Calu3 (cell line): ENCODE data around the gene PBX1. TPM values are rescaled to one million over a fixed set of nuclear protein-coding genes. Genes with fewer than 3 reads are reported as not detected.
A peak's percentile ranks its signal among the peaks of the same experiment; 100 is the strongest.

ENCODE experiments used
- BruUV-seq: library from RNA; stranded (reverse); fragments of 400-500 nt; replicated peaks from 2 replicates; lab custom pipeline; 2021; lab: Mats Ljungman, UMichigan
- CTCF ChIA-PET: fragments of 300-600 bp; sonication (Branson Sonifier 250); formaldehyde crosslinking; loops from one replicate; lab custom pipeline; 2022; ENCODE audit warnings: antibody characterized with exemption; lab: Charles Lee
- DNase-seq: peaks from one replicate; pipeline ENCODE4 v3.0.0; 2022
- H3K27ac Mint-ChIP-seq: one replicate; pipeline ENCODE4 v1.8.0; 2022; ENCODE audit warnings: mixed read lengths; ENCODE audit not compliant: unreplicated experiment
- H3K27me3 Mint-ChIP-seq: one replicate; pipeline ENCODE4 v1.8.0; 2022; ENCODE audit warnings: mixed read lengths; ENCODE audit not compliant: unreplicated experiment
- H3K36me3 Mint-ChIP-seq: one replicate; pipeline ENCODE4 v1.8.0; 2022; ENCODE audit warnings: mild to moderate bottlenecking, moderate library complexity, mixed read lengths; ENCODE audit not compliant: insufficient read depth, unreplicated experiment
- H3K4me1 Mint-ChIP-seq: one replicate; pipeline ENCODE4 v1.8.0; 2022; ENCODE audit warnings: mild to moderate bottlenecking, low read depth, mixed read lengths; ENCODE audit not compliant: unreplicated experiment
- H3K4me3 Mint-ChIP-seq: one replicate; pipeline ENCODE4 v1.8.0; 2022; ENCODE audit warnings: mild to moderate bottlenecking, low read depth, moderate library complexity, mixed read lengths; ENCODE audit not compliant: unreplicated experiment
- H3K9me3 Mint-ChIP-seq: one replicate; pipeline ENCODE4 v1.8.0; 2022; ENCODE audit warnings: low read depth, mixed read lengths; ENCODE audit not compliant: unreplicated experiment
- CTCF ChIP-seq: fragments of 200-600 bp; IDR thresholded peaks from one replicate; pipeline ENCODE4 v1.8.0; 2022; ENCODE audit warnings: antibody characterized with exemption; ENCODE audit not compliant: unreplicated experiment
- intact Hi-C: fragments of 100-400 bp; cut with micrococcal nuclease; formaldehyde crosslinking; loops from one replicate; pipeline ENCODE4 v1.10.0; 2022; ENCODE audit not compliant: unreplicated experiment
- total RNA-seq: library from RNA; stranded (reverse); gene quantifications from 2 replicates; pipeline ENCODE4 v1.2.3, GENCODE V29; 2022

The PBX1 gene
- total RNA-seq, 1 experiment from 2014 or later: 22.5 TPM

DNA sequence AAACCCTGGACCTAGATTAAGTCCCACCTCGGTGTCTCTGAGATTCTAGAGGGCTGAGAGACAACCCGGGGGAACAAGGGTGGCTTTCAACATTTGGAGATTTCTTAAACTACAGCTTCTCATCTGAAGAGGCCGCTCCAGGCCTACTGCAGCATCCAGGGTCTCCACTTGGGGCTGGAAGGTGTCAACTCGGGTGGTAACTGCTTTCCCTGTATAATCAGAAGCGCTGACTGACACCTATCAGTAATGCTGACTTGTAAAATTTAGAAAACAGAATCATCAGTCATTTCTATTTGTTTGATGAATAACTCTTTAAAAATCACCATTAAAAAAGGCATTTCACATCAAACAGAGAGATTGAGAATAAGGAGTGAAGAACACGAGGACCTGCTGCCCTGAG is 226.0 kb downstream of the PBX1 start:
- TF ChIP-seq CTCF: no peak
- DNase-seq: no peak
- no peak overlapping the region for H3K4me3 Mint-ChIP-seq
- H3K27me3 Mint-ChIP-seq: no peaks in the 10 kb centered on the region
- BruUV-seq: no TSS peak
- peaks cover 28% of the 10 kb centered on the region for H3K4me1 Mint-ChIP-seq
- H3K36me3 Mint-ChIP-seq: no peaks in the 10 kb centered on the region
- H3K9me3 Mint-ChIP-seq: no peaks in the 10 kb centered on the region
- CTCF ChIA-PET: no interaction called here
- intact Hi-C loops: loop anchor here (5.0 to 10.0 kb wide), 6 partner anchors 123 to 1370 kb away; no protein-coding TSS in a partner anchor
- H3K27ac Mint-ChIP-seq: no peak overlapping the region

GRCh38 chr1:164785841-164786534 is 227.0 kb downstream of the PBX1 start:
- H3K4me3 Mint-ChIP-seq: no peak overlapping the region
- BruUV-seq: no TSS peak
- no peaks in the 10 kb centered on the region for H3K9me3 Mint-ChIP-seq
- intact Hi-C loops: loop anchor here (2.0 to 10.0 kb wide), 8 partner anchors 124 to 1371 kb away; partner anchors contain the start of gene PBX1
- CTCF ChIA-PET: no interaction called here
- TF ChIP-seq CTCF: no peak
- no peak overlapping the region for H3K27ac Mint-ChIP-seq
- H3K4me1 Mint-ChIP-seq: peaks cover 28% of the 10 kb centered on the region
- DNase-seq: no peak
- no peaks in the 10 kb centered on the region for H3K27me3 Mint-ChIP-seq
- H3K36me3 Mint-ChIP-seq: no peaks in the 10 kb centered on the region

DNA sequence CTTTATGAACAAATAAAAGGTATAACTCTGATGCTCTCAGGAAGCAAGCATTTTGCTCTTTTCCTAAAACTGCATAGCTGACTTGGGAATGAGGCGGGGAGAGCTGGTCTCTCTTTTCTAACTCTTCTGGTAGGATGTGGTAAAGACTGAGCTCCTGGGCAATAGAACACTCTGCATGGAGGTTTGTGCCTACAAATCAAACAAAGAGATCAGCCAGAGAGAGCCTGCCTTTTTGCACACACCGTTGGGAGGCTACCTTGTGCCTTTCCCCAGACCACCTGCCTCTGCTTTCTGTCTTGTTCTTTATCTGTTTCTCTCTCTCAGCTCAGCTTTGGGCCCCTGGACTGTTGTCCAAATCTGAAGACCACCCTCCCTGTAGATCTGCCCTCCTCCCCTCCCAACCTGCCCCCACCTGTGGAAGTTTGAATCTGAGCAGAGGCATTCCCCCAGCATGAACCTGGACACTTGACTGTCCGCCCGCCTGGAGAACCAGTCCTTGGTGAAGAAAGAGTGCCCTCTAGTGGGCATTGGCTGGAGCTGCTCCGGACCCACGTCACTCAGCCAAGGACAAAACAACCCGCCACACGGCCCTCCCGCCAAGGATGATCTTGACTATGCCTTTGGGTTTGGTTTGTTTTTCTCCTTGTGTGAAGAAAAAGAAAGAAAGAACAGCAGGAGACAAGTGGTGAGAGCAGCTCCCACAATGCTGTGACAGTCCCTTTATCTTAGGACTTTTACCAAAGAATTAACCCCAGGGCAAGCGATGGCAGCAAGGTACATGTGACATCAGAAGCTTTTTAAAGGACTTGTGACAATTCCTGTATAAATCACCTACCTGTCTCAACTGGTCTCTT is 228.2 kb downstream of the PBX1 start:
- DNase-seq: peak; percentile 81
- intact Hi-C loops: loop anchor here (2.0 to 10.0 kb wide), 8 partner anchors 125 to 1372 kb away; partner anchors contain the start of gene PBX1
- H3K4me3 Mint-ChIP-seq: no peak overlapping the region
- BruUV-seq: no TSS peak
- CTCF ChIA-PET: interaction anchor here (0.6 to 1.5 kb wide), 10 partner anchors 8 to 422 kb away, joined by 3 to 4 read pairs (median 3); no protein-coding TSS in a partner anchor
- H3K27me3 Mint-ChIP-seq: no peaks in the 10 kb centered on the region
- H3K4me1 Mint-ChIP-seq: peaks cover 17% of the 10 kb centered on the region
- no peak overlapping the region for H3K27ac Mint-ChIP-seq
- TF ChIP-seq CTCF: peak; percentile 92
- no peaks in the 10 kb centered on the region for H3K36me3 Mint-ChIP-seq
- no peaks in the 10 kb centered on the region for H3K9me3 Mint-ChIP-seq

- DNase-seq: no peak
- intact Hi-C loops: loop anchor here (2.0 to 10.0 kb wide), 8 partner anchors 126 to 1373 kb away; partner anchors contain the start of gene PBX1
- BruUV-seq: no TSS peak
- Mint-ChIP-seq H3K27me3 (no peaks in the 10 kb centered on the region), H3K4me1 (peaks cover 17% of the 10 kb centered on the region), H3K9me3 (no peaks in the 10 kb centered on the region), H3K4me3 (no peak overlapping the region), H3K36me3 (no peaks in the 10 kb centered on the region), H3K27ac (no peak overlapping the region)
- TF ChIP-seq CTCF: no peak
- CTCF ChIA-PET: interaction anchor here (0.6 to 1.5 kb wide), 10 partner anchors 8 to 422 kb away, joined by 3 to 9 read pairs (median 3); no protein-coding TSS in a partner anchor
These were observed 228.8 kb downstream of the PBX1 start for GRCh38 chr1:164787834-164788231.
